Adipocyte (in vitro differentiated cells): ENCODE results near the gene WDR27.
A peak's percentile ranks its signal among the peaks of the same experiment; 100 is the strongest.

Experiments used
- DNase-seq: peaks from one replicate; pipeline ENCODE4 v3.0.0-alpha.2; 2015; ENCODE audit warnings: low read depth
- H3K27me3 ChIP-seq: replicated peaks from 2 replicates; pipeline ENCODE4 v1.7.0; 2013; ENCODE audit warnings: mild to moderate bottlenecking, low read length, moderate library complexity; ENCODE audit not compliant: control insufficient read depth, insufficient read depth
- H3K36me3 ChIP-seq: 2 replicates; pipeline ENCODE4 v1.7.0; 2013; ENCODE audit warnings: low read length, mild to moderate bottlenecking, moderate library complexity; ENCODE audit not compliant: control insufficient read depth, insufficient read depth, severe bottlenecking
- H3K4me1 ChIP-seq: 2 replicates; pipeline ENCODE4 v1.7.0; 2013; ENCODE audit warnings: mild to moderate bottlenecking, low read length, moderate library complexity; ENCODE audit not compliant: control insufficient read depth, insufficient read depth
- H3K4me3 ChIP-seq: 2 replicates; pipeline ENCODE4 v1.7.0; 2013; ENCODE audit warnings: mild to moderate bottlenecking, low read length, moderate library complexity
- H3K9ac ChIP-seq: 2 replicates; pipeline ENCODE4 v1.7.0; 2013; ENCODE audit warnings: mild to moderate bottlenecking, low read length, moderate library complexity
- H3K9me3 ChIP-seq: 2 replicates; pipeline ENCODE4 v1.7.0; 2013; ENCODE audit warnings: mild to moderate bottlenecking, low read length, moderate library complexity; ENCODE audit not compliant: control insufficient read depth

Gene WDR27

DNA sequence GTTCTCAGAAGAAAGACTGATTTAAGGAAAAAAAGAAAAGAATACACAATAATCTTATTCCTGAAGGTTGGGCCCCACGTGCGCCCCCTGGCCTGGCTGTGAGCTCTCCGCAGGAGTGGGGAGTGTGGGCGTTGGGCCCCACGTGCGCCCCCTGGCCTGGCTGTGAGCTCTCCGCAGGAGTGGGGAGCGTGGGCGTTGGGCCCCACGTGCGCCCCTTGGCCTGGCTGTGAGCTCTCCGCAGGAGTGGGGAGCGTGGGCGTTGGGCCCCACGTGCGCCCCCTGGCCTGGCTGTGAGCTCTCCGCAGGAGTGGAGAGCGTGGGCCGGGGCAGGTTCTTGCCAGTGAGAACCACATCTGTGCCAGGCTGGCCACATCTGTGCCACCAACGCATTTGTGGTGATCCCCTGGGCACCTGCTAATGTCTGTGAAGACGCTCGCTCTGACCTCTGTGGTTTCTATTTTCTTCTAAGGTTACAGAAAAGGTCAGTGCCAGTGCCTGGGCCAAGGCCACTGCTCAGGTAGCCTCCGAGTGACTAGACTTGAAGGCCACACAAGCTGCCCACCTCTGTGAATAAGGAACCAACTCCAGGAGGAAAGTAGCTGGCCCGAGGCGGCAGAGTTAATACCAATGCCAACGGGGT, 41.0 kb downstream of the WDR27 start:
- no peaks in the 10 kb centered on the region for H3K27me3 ChIP-seq
- H3K9me3 ChIP-seq = no peaks in the 10 kb centered on the region
- H3K9ac ChIP-seq = no peak overlapping the region
- no peaks in the 10 kb centered on the region for H3K4me1 ChIP-seq
- H3K36me3 ChIP-seq = peaks cover 15% of the 10 kb centered on the region
- no peak for DNase-seq
- no peak overlapping the region for H3K4me3 ChIP-seq

DNA sequence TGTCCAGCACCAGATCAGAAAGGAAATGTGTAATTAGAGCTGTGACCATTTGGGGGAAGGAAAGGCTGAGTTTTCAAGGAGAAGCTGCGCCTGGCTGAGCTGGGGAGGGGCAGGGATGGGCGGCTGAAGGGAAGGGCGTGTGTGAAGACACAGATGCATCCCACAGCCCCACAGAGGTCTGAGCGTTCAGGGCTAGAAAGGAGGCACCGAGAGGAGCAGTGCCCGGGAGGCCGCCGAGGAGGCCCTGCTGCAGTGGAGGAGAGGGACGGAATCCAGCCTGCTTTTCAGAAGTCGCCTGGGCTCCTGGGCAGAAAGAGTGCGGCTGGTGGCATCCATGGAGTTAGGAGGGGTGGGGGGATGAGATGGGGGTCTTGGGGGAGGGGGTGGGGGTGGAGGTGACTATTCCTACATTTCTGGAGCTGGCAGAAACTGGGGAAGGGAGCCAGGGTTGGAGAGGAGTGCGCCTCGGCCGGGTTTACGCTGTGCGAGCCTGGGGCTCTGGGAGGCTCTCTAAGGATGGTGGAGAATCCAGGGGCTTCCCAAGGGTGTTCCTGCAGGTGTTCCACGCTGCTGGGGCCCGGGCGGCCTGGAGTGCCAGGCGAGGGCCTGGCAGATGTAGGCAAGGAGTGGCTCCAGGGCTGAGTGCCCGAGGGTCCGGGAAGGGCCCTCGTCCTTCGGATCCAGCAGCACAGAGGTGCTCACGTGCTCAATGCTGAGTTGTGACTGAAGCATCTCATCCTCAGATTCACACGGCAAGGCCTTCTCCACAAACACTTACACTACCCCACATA, 41.8 kb downstream of the WDR27 start:
- no peaks in the 10 kb centered on the region for H3K9me3 ChIP-seq
- no peak overlapping the region for H3K4me3 ChIP-seq
- no peaks in the 10 kb centered on the region for H3K27me3 ChIP-seq
- no peak overlapping the region for H3K9ac ChIP-seq
- H3K36me3 ChIP-seq = peaks cover 15% of the 10 kb centered on the region
- H3K4me1 ChIP-seq = no peaks in the 10 kb centered on the region
- no peak for DNase-seq

DNA sequence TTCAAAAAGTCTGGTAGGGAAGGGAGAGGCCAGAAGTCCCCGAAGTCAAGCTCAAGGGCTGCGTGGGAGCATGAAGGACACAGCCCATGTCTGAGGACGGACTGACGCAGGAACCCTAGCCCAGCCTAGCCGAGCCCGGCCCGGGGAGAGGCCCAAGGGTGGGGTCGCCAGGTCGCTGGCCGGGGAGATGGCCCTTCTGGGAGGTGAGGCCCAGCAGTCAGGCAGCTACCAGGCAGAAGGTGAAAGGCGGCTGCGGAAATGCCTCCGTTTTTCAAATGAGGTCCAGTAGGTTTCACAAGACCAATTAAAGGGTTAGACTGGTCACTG, 44.6 kb downstream of the WDR27 start:
- Histone ChIP-seq H3K4me1 (no peaks in the 10 kb centered on the region), H3K4me3 (no peak overlapping the region), H3K36me3 (peaks cover 4% of the 10 kb centered on the region), H3K27me3 (no peaks in the 10 kb centered on the region), H3K9ac (no peak overlapping the region), H3K9me3 (no peaks in the 10 kb centered on the region)
- DNase-seq = no peak

DNA sequence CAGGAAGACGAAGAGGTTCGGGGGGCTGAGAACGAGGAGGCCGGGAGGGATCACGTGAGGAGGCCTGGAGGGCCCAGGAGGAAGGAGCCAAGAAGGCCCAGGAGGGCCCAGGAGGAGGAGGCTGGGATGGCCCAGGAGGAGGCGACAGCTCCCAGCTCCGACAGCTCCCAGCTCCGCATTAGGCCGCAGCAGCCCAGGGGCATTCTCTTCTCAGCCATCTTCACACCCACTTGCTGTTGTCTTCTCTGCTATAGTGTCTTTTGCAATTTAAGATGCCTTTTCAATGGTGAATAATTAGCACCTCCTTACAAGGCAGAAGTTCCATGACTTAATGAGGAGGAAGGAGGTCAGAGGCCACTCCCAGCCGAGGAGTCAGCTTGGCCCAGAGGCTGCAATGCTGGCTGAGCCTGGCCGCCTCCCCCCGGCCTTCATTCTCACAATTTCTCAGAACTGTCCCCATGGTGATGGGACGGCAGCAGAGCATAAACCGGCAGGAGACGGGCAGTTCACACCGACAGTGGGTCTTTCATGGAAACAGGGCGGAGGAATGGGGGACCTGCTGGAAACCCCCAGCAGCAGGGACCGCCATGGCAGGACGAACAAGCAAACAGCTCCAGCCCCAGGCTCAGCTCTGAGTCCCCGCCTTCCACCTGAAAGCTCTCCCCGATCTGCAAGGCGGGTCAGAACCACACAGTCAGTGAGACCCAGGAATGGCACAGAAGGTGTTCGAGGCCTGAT, 45.1 kb downstream of the WDR27 start:
- Histone ChIP-seq H3K4me1 (no peaks in the 10 kb centered on the region), H3K4me3 (no peak overlapping the region), H3K9ac (no peak overlapping the region), H3K9me3 (no peaks in the 10 kb centered on the region), H3K27me3 (no peaks in the 10 kb centered on the region), H3K36me3 (peaks cover 4% of the 10 kb centered on the region)
- DNase-seq = no peak

DNA sequence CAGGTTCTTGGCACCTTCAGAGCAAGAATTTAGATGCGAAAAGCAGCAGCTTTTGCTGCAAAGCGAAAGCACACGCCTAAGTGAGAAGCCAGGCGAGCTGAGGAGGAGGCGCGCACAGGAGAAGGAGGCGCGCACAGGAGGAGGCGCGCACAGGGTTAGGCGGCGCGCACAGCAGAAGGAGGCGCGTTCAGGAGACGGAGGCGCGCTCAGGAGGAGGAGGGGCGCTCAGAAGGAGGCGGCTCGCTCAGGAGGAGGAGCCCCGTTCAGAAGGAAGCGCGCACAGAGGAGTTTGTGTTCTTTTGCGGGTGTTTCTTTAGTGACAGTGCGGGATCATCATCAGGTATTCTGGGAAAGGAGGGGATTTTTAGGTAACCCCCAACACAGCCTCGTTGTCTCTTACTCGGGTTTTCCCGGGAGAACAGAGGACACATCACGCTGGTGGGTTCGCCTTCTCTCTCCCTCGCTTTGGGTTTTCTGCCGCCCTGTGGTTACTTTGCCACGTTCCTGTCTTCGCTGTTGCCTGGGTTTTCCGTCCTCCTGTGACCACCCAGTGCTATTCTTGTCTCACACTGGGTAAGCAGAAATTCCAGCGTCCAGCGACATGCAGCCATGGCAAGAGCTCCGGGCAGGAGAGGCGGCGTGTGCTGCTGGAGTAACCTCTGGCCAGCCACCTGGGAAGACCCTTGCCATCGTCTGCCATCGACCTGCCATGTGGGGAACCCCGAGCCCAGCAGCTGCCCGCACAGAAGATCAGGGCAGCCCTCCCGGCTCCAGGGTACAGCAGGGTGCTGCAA, 47.0 kb downstream of the WDR27 start:
- Histone ChIP-seq H3K36me3 (peaks cover 4% of the 10 kb centered on the region), H3K9ac (peak overlapping the region; percentile 87), H3K27me3 (no peaks in the 10 kb centered on the region), H3K4me1 (no peaks in the 10 kb centered on the region), H3K4me3 (peak overlapping the region; percentile 88), H3K9me3 (no peaks in the 10 kb centered on the region)
- peak; percentile 82 for DNase-seq

DNA sequence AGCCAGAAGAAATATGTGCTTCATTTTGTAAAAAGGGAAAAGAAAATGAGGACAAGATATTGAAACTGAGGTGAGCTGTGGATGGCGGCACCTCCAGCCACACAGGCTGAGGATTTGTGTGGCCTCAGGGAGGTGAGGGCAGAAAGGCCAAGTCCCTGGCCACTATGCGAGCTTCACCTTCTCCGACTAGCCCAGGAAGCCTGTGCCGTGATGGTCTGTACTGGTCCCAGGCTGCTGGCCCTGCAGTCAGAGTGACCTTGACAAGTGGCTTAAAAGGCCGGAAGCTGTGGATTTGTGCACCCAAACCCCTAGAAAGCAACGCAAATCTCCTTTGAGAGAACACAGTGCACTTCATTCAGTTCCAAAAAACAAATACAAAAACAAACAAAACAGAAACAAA, 48.1 kb downstream of the WDR27 start:
- Histone ChIP-seq H3K36me3 (peaks cover 4% of the 10 kb centered on the region), H3K4me3 (peak overlapping the region; percentile 88), H3K27me3 (no peaks in the 10 kb centered on the region), H3K9me3 (no peaks in the 10 kb centered on the region), H3K9ac (peak overlapping the region; percentile 87), H3K4me1 (no peaks in the 10 kb centered on the region)
- DNase-seq = no peak

DNA sequence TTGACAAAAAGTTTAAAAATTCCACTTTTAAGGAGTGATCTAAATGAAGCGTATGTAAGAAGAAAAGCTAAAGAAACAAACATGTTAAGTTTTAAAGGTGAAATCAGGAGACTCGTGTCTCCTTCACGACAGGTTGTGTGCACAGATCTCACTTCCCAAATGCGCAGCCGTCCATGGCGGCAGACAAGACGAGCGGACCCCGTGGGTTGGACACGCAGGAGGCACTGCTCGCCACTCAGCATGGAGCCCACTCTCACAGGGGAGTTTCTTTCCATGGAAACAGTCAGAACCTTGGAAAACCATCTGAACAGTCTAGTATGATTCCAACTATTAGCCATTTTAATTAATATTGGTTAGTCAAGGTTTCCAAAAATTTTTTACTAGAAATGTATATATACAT, 48.9 kb downstream of the WDR27 start:
- no peaks in the 10 kb centered on the region for H3K9me3 ChIP-seq
- H3K27me3 ChIP-seq = no peaks in the 10 kb centered on the region
- no peak overlapping the region for H3K9ac ChIP-seq
- no peak for DNase-seq
- H3K4me1 ChIP-seq = no peaks in the 10 kb centered on the region
- H3K36me3 ChIP-seq = peaks cover 4% of the 10 kb centered on the region
- H3K4me3 ChIP-seq = no peak overlapping the region

DNA sequence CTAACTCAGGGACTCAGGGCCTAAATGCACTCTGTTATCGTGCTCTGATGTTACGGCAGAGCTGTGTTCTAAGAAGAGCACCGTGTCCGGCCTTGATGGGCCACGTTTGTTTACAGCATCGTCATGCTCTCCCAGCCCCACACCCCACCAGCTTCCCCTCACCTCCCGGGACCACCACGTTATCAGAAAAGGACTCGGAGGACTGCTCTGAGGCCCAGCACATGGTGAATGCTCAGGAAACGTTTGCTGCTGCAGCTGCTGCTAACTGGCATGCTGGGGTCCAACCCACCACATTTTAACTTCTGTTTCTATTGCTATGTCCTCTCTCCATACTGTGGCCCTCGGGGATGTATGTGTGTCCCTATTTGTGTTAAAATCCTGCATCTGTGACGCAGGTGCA, 50.3 kb downstream of the WDR27 start:
- no peaks in the 10 kb centered on the region for H3K27me3 ChIP-seq
- H3K9me3 ChIP-seq = no peaks in the 10 kb centered on the region
- H3K36me3 ChIP-seq = no peaks in the 10 kb centered on the region
- no peak overlapping the region for H3K9ac ChIP-seq
- H3K4me1 ChIP-seq = no peaks in the 10 kb centered on the region
- H3K4me3 ChIP-seq = no peak overlapping the region
- no peak for DNase-seq

DNA sequence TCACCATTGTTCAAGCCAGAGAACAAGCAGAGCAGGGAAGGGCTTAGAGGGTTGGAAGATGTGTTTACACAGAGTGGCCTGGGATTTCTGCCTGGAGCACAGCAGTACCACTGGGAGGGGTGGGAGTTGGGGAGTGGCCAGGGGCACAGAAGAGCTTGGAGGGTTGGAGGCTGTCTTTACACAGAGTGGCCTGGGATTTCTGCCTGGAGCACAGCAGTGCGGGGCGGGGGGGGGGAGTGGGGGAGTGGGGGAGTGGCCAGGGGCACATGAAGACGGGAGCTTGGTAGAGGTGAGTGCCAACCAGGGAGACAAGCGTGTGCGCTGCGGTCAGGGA, 50.9 kb downstream of the WDR27 start:
- Histone ChIP-seq H3K9me3 (no peaks in the 10 kb centered on the region), H3K36me3 (no peaks in the 10 kb centered on the region), H3K9ac (no peak overlapping the region)

DNA sequence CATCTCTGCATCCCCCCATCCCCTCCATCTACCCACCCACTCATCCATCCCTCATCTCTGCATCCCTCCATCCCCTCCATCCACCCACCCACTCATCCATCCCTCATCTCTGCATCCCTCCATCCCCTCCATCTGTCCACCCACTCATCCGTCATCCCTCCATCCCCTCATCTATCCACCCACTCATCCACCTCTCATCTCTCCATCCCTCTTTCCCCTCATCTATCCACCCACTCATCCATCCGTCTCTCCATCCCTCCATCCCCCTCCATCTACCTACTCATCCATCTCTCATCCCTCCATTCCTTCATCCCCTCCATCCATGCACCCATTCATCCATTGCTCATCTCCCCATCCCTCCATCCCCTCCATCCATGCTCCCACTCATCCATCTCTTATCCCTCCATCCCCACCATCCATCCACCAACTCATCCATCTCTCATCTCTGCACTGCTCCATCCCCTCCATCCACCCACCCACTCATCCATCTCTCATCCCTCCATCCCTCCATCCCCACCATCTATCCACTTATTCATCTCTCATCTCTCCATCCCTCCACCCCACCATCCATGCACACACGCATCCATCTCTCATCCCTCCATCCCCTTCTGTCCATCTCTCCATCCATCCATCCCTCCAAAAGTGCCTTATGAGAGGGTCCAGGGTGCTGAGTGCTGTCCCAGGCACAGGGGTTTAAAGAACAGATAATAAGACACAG, 51.4 kb downstream of the WDR27 start:
- Histone ChIP-seq H3K4me3 (no peak overlapping the region), H3K27me3 (no peaks in the 10 kb centered on the region), H3K9ac (no peak overlapping the region), H3K4me1 (no peaks in the 10 kb centered on the region), H3K36me3 (no peaks in the 10 kb centered on the region), H3K9me3 (no peaks in the 10 kb centered on the region)
- no peak for DNase-seq

More for the DNA sequence above, 50.9 kb downstream of the WDR27 start:
- Histone ChIP-seq H3K4me3 (no peak overlapping the region), H3K27me3 (no peaks in the 10 kb centered on the region), H3K4me1 (no peaks in the 10 kb centered on the region)
- no peak for DNase-seq
